ENCODE data around the gene LYPD6B. TPM values are rescaled to one million over a fixed set of nuclear protein-coding genes. Genes with fewer than 3 reads are reported as not detected.

Gene LYPD6B
- polyA plus RNA-seq, 3 donors: not detected

DNA sequence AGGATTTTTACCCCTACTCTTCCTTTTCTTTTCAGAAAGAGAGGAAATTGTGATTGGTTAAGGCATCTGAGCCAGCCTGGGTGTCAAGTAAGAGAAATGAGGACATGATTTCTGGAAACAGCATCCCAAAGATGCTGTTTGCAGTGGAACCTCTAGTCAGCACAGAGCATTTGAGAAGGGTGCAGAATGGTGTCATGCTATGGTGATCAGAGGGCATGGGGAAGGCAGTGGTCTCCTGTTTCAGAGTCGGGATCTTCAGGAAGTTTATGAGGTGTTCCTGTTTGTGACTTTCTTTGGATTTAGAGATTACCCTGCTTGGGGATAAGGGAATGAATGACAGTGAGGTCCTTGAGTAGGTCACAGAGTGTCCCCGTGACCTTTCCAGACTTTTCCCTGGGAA lies 117.5 kb downstream of the LYPD6B start:
- H3K9me3 Mint-ChIP-seq: peaks cover 0 to 4% (median 0%) of the 10 kb centered on the region in 7 donors
- H3K36me3 Mint-ChIP-seq: peaks cover 0 to 3% of the 10 kb centered on the region in 2 donors
- H3K4me1 Mint-ChIP-seq: peaks cover 59% of the 10 kb centered on the region
- H3K4me2 ChIP-seq (replicated peaks; ENCODE audit: extremely low read depth, low read length, poor library complexity, severe bottlenecking): no peak overlapping the region
- no peaks in the 10 kb centered on the region for H3K36me3 ChIP-seq (replicated peaks in 1 of 2; ENCODE audit: control insufficient read depth in 1 of 2, insufficient read depth in 2 of 2, low read length in 2 of 2)
- peak overlapping the region in 1 of 2 donors; percentile 6 for H3K4me3 Mint-ChIP-seq
- no peak for DNase-seq
- 79% methylated on average over 1 of the region's 2 CpGs for WGBS (ENCODE audit: insufficient coverage)
- H2AFZ ChIP-seq (ENCODE audit: insufficient read depth, low read depth, low read length, poor library complexity, severe bottlenecking): no peak overlapping the region
- H3K4me1 ChIP-seq (ENCODE audit: control insufficient read depth in 1 of 2, insufficient read depth in 2 of 2, low read length in 2 of 2): peaks cover 51 to 58% of the 10 kb centered on the region in 2 donors
- no peak overlapping the region for H3K4me3 ChIP-seq (replicated peaks in 1 of 3; ENCODE audit: low read depth in 2 of 3, low read length in 3 of 3)
- TF ChIP-seq, protein P1, sequence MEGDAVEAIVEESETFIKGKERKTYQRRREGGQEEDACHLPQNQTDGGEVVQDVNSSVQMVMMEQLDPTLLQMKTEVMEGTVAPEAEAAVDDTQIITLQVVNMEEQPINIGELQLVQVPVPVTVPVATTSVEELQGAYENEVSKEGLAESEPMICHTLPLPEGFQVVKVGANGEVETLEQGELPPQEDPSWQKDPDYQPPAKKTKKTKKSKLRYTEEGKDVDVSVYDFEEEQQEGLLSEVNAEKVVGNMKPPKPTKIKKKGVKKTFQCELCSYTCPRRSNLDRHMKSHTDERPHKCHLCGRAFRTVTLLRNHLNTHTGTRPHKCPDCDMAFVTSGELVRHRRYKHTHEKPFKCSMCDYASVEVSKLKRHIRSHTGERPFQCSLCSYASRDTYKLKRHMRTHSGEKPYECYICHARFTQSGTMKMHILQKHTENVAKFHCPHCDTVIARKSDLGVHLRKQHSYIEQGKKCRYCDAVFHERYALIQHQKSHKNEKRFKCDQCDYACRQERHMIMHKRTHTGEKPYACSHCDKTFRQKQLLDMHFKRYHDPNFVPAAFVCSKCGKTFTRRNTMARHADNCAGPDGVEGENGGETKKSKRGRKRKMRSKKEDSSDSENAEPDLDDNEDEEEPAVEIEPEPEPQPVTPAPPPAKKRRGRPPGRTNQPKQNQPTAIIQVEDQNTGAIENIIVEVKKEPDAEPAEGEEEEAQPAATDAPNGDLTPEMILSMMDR (IDR thresholded peaks at IDR 0.05): no peak
- H3K27ac ChIP-seq (ENCODE audit: low read depth in 1 of 2, low read length in 2 of 2): no peak overlapping the region
- H3K27me3 ChIP-seq (ENCODE audit: control insufficient read depth in 2 of 2, insufficient read depth in 2 of 2, low read length in 2 of 2): peaks cover 0 to 5% of the 10 kb centered on the region in 2 donors
- intact Hi-C loops (cut with micrococcal nuclease): no loop called here
- H3K27me3 Mint-ChIP-seq (ENCODE audit: low read depth in 3 of 3): peaks cover 2 to 11% (median 8%) of the 10 kb centered on the region in 3 donors
- H3K9me3 ChIP-seq (replicated peaks in 1 of 2; ENCODE audit: control insufficient read depth in 1 of 2, insufficient read depth in 1 of 2, low read length in 2 of 2): no peaks in the 10 kb centered on the region
- no peak overlapping the region for H3K27ac Mint-ChIP-seq
- no peaks in the 10 kb centered on the region for H3K79me2 ChIP-seq (ENCODE audit: insufficient read depth, low read length)
- H4K20me1 ChIP-seq (ENCODE audit: insufficient read depth, low read length): no peaks in the 10 kb centered on the region
- H3K9ac ChIP-seq (ENCODE audit: insufficient read depth, low read length, poor library complexity, severe bottlenecking): no peak overlapping the region

DNA sequence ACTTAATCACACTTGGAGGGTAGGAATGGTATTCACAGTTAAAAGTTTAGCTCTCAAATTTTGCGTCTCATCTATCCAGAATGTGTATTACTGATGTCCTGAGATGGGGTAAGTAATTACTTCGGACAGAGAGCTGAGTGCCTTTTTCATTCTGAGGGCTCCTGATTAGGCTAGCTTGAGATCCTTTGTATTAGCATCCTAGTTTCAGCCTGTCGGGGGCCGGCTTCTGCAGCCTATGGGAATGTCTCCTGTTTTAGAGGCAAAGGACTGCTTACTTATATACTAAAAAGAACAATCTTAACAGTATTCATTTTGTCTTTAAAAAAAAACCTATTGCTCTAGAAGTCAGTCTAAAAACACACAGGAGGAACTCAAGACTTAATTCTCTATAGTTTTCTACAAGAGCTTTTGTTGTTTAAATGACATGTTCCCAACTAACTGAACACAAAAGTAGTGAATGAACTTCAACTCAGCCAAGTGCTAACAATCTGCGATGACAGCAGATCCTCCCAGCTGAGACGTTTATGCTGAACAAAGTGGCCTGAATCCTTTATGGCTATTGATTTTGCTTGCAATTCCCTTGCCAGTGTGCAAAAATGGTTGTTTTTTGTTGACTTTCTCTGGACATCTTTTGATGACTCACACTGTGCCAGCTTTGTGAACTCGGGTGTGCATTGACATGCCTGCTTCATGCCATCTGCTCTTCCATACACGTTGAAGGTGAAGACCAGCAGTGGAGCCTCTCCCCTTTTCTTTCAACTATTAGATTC lies 118.7 kb downstream of the LYPD6B start:
- WGBS (ENCODE audit: insufficient coverage): 71% methylated on average over 4 of the region's 8 CpGs
- H3K27me3 Mint-ChIP-seq (ENCODE audit: low read depth in 3 of 3): peaks cover 0 to 11% (median 8%) of the 10 kb centered on the region in 3 donors

More for the DNA sequence above, 118.7 kb downstream of the LYPD6B start:
- Mint-ChIP-seq H3K4me1 (peaks cover 59% of the 10 kb centered on the region), H3K4me3 (no peak overlapping the region), H3K36me3 (no peaks in the 10 kb centered on the region), H3K27ac (no peak overlapping the region), H3K9me3 (peaks cover 0 to 4% (median 0%) of the 10 kb centered on the region in 7 donors)
- Histone ChIP-seq H3K4me3 (replicated peaks in 1 of 3; ENCODE audit: low read depth in 2 of 3, low read length in 3 of 3) (no peak overlapping the region), H3K4me1 (ENCODE audit: control insufficient read depth in 1 of 2, insufficient read depth in 2 of 2, low read length in 2 of 2) (peaks cover 51 to 58% of the 10 kb centered on the region in 2 donors), H3K4me2 (replicated peaks; ENCODE audit: extremely low read depth, low read length, poor library complexity, severe bottlenecking) (no peak overlapping the region), H3K27ac (ENCODE audit: low read depth in 1 of 2, low read length in 2 of 2) (no peak overlapping the region), H3K27me3 (ENCODE audit: control insufficient read depth in 2 of 2, insufficient read depth in 2 of 2, low read length in 2 of 2) (peaks cover 0 to 5% of the 10 kb centered on the region in 2 donors), H3K36me3 (replicated peaks in 1 of 2; ENCODE audit: control insufficient read depth in 1 of 2, insufficient read depth in 2 of 2, low read length in 2 of 2) (no peaks in the 10 kb centered on the region), H4K20me1 (ENCODE audit: insufficient read depth, low read length) (no peaks in the 10 kb centered on the region), H3K9ac (ENCODE audit: insufficient read depth, low read length, poor library complexity, severe bottlenecking) (no peak overlapping the region), H3K79me2 (ENCODE audit: insufficient read depth, low read length) (no peaks in the 10 kb centered on the region), H2AFZ (ENCODE audit: insufficient read depth, low read depth, low read length, poor library complexity, severe bottlenecking) (no peak overlapping the region), H3K9me3 (replicated peaks in 1 of 2; ENCODE audit: control insufficient read depth in 1 of 2, insufficient read depth in 1 of 2, low read length in 2 of 2) (no peaks in the 10 kb centered on the region)
- DNase-seq: no peak
- TF ChIP-seq, protein P1 (IDR thresholded peaks at IDR 0.05): no peak
- intact Hi-C loops (cut with micrococcal nuclease): no loop called here
